GM21526 (cell line): ENCODE measurements around the gene MKLN1.

Source experiments
- ATAC-seq: cut with Tn5 transposase; IDR thresholded peaks from one replicate; pipeline ENCODE4 v1.9.1; 2021; ENCODE audit warnings: moderate library complexity; ENCODE audit not compliant: unreplicated experiment, low FRiP score

The MKLN1 gene

GRCh38 chr7:131346885-131347592 is 19.4 kb downstream of the MKLN1 start:
- ATAC-seq = no peak

GRCh38 chr7:131352032-131352431 is 24.4 kb downstream of the MKLN1 start:
- ATAC-seq = no peak

DNA sequence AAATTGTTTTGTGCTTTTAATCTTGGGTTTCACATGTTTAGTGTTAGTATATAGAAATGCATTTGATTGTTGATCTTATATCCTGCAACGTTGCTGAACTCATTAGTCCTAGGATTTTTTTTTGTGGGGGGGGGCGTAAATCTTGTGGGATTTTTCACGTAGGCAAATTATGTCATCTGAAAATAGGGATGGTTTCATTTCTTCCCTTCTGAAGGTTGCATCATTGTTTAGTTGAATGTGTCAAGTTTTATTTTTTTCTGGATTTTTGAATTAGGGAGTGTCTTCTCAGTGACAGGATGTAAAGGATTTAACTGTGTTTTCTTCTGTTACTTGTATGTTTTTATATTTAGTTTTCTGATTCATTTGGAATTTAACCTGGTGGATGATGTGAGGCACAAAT is 26.7 kb downstream of the MKLN1 start:
- ATAC-seq = no peak

DNA sequence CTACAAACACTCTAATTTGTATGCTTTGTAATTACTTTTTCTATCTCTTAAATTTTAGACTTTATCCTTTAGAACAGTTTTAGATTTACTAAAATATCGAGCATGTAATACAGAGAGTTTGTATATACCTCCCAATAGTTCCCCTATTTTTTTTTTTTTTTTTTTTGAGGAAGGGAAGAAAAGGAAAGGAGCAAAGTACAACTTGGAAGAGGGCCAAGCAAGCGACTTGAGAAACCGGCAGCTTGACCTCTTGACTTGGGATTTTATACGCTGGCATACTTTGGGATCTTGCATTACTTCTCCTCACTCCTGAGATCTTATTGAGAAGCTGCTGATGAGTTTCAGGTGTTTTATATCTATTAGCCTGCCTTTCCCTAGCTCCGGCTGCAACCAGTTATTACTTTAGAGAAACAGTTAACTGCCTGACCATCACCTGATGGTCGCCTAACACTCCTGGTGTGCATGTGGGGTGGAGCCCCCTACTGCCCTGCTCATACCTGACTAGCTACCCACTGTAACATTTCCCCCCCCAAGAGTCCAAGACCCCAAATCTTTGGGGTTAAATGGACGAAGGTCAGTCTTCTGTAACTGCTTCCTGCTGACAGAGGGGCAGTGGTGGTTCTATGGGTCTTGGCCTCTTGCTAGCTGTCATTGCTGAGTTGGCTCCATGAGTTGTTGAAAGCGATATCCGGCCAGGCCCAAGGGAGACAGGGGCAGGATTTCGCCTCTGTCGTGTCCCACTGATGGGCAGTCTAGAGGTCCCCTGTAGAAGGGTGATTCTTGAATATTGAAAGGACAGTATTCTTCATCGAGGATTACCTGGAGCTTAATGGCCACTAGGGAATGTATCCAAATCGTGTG is 28.5 kb downstream of the MKLN1 start:
- no peak for ATAC-seq

DNA sequence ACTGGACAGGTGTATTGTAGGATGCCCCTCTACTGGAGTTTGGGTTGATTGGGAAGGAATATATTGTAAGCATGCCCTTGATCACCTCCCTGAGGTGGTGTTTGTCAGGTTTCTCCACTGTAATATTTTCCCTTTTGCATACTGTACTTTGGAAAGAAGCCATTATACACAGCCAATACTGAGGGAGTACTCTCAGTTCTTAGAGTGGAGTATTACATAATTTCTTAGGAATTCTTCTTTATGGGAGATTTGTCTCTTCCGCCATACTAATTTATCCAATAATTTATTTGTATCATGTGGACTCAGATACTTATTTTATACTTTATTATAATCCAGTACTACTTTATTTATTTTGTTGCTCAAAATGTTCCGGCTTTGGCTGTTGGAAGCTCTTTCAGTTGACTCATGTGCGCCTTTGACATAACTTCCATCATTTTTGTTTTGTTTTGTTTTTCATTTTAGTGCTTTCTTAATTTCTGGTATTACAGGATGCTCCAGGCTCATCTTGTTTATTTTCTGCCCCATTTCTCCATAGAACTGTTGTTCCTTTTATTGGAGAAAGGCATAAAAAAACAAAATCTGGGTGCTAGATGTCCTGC is 29.7 kb downstream of the MKLN1 start:
- ATAC-seq = no peak

DNA sequence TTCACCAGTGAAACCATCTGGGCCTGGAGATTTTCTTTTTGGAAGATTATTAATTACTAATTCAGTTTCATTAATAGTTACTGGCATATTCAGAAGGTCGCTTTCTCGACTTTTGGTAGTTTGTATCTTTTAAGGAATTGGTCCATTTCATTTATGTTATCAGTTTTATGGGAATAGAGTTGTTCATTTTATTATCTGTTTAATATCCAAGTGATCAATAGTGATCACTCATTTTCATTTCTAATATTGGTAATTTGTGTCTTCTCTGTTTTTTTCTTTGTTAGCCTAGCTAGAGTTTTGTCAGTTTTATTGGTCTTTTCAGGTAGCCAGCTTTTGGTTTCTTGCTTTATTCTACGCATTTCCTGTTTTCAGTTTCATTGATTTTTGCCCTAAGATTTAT is 31.0 kb downstream of the MKLN1 start:
- ATAC-seq = no peak

DNA sequence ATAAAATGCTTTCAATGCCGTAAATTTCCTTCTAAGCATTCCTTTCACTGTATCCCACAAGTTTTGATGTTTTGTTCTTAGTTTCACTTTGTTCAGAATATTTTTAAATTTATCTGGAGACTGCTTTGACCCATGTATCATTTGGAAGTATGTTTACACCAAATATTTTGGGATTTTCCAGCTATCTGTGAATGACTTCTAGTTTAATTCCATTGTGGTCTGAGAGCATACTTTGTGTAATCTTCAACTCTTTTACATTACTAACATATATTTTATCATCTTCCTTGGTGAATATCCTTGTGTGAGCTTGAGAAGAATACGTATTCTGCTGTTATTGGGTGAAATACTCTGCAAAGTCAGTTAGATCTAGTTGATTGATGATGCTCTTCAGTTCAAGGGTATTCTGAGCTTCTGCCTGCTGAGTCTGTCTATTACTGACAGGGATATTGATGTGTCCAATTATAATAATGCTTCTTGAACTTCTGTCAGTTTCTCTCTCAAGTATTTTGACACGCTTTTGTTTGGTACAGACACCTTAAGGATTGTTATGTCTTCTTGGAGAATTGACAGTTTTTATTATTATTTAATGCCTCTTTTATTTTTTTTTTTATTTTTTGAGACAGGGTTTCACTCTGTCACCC is 31.6 kb downstream of the MKLN1 start:
- ATAC-seq = no peak

DNA sequence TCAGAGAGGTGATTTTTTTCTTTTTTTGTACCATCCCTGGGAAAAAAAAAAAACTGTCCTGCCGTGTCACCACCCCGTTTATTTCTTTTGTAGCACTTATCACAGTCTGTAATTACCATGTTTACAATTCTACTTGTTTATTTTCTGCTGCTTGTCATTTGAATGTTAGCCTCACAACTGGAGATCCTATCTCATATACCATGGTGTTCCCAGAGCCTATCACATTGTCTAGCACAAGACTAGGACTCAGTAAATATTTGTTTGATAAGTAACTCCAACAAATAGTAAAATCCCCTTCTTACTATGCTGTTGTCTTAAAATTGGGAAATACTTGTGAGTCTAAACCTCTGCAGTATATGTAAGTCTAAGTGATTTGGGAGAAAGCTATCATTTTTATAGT is 36.0 kb downstream of the MKLN1 start:
- ATAC-seq = no peak

GRCh38 chr7:131364767-131365344 is 37.2 kb downstream of the MKLN1 start:
- no peak for ATAC-seq

GRCh38 chr7:131365838-131366237 is 38.2 kb downstream of the MKLN1 start:
- ATAC-seq = no peak

DNA sequence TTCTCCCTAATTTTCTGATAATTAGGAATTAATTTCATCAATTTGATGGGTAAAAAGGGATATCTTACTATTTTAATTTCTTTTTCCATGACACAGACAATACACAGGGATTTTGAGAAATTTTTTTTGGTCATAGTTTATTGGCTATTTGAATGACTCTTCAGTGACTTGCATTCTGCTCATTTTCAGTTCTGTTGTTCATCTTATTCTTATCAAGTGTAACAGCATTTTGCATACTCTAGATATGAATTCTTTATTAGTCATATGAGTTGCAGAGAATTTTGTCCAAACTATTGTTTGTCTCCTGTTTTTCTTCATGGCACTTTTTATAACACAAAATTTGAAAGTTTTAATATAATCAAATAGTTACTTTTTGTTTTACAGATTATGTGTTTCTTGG is 41.7 kb downstream of the MKLN1 start:
- no peak for ATAC-seq

DNA sequence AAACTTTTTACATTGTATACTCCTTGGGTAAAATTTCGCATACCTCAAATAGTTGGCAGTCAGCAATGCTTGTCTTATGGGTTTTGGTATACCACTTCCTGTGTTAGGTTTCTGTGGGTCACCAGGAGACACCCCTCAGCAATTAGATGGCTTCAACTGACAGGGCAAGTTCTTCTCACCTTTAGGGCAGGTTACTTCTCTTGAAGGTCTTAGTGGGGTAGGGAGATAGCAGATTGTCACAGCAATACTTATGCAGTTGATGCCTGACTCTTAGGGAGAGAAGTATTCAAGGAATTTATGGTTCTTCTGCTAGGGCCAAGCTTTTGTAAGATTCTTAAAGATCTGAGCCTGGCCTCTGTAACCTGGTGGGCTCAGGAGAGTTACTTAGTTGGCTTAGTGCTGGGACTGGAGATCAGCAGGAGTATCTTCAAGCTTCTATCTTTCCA is 42.9 kb downstream of the MKLN1 start:
- ATAC-seq = peak; percentile 60

DNA sequence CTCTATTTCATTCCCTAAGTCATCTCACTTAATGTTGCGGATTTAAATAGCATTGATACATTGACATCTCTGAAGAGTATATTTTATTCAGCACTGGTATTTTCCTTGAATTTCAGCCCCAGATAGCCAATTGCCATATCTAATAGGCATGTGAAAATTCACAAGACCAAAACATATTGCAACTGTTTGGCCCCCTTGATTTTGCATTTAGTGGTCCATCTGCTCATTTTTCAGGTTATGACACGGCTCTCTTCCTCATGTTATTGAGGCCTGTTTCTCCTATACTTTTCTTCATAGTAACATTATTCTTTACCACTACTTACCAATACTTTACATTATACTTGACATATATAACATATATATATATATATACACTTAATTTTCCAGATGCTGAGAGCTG is 43.7 kb downstream of the MKLN1 start:
- ATAC-seq = no peak

GRCh38 chr7:131372554-131372953 is 44.9 kb downstream of the MKLN1 start:
- ATAC-seq = no peak

GRCh38 chr7:131374821-131375220 is 47.1 kb downstream of the MKLN1 start:
- no peak for ATAC-seq

DNA sequence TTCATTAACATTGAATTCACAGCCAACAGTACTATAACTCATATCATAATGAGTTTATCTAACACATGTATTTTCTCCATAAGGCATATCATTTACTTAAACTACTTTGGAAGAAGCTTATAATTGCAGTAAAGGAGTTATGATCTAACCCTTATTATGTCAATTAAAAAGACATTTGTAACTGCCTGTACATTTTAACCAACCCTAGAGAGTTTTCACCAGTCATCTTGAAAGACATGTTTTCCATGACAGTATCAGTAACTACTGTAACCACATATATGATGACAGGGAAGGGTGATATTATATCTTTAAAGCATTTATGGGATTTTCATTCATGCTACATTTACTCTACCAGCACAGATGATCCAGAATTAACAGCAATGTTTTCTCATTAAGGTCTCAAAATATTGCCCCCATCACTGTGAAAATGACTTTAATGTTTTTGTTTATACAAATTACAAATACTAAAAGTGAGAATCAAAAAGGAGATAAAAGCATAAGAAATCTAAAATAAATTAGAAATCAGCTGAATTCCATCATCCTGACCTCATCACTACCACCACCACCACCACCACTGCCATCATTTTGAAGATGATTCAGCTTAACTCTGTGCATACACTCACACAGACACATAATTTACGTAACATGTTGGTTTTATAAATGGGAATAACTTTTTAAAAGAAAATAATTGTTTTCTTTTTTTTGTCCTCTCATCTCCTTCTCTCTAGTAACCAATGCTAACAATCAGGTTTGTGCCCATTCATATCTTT is 53.6 kb downstream of the MKLN1 start:
- ATAC-seq = no peak

- no peak for ATAC-seq
Measured at GRCh38 chr7:131383417-131384285, 56.0 kb downstream of the MKLN1 start.

- no peak for ATAC-seq
Measured at GRCh38 chr7:131384286-131384635, 56.6 kb downstream of the MKLN1 start.

DNA sequence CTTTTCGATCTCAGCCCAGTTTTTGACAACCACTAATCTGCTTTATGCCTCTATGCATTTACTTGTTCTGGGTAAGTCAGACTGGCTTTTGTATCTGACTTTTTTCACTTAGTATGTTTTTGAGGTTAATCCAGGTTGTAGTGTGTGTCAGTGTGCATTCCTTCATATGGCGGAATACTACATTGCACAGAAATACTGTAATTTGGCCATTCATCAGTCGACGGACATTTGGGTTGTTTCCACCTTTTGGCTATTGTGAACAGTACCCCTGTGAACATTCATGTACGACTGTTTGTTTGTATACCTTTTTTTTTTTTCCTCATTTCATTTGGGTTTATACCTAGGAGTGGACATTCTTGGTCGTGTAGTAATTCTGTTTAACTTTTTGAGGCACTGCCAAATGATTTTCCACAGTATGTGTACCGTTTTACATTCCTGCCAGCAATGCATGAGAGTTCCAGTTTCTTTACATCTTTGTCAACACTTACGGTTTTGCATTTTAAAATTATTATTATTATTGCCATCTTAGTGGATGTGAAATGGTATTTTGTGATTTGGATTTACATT is 57.4 kb downstream of the MKLN1 start:
- ATAC-seq = no peak
